ENCODE results near the gene GNG7.

The GNG7 gene

DNA sequence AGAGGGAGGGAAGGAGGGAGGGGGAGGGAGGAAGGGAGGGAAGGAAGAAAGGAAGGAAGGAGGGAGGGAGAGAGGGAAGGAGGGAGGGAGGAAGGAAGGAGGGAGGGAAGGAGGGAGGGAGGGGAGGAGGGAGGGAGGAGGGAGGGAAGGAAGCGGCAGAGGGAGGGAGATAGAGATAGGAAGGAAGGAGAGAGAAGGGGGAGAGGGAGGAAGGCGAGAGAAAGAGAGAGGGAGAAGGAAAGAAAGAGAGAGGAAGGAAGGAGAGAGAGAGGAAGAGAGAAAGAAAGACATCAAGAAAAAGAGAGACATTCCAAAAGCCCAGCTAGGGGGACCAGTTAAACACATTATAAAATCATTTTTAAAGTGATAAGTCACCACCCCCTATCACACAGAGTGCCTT lies 62.5 kb downstream of the GNG7 start:
- H3K4me3 ChIP-seq (ENCODE audit: severe bottlenecking) = no peak overlapping the region
- TF ChIP-seq, protein P1, sequence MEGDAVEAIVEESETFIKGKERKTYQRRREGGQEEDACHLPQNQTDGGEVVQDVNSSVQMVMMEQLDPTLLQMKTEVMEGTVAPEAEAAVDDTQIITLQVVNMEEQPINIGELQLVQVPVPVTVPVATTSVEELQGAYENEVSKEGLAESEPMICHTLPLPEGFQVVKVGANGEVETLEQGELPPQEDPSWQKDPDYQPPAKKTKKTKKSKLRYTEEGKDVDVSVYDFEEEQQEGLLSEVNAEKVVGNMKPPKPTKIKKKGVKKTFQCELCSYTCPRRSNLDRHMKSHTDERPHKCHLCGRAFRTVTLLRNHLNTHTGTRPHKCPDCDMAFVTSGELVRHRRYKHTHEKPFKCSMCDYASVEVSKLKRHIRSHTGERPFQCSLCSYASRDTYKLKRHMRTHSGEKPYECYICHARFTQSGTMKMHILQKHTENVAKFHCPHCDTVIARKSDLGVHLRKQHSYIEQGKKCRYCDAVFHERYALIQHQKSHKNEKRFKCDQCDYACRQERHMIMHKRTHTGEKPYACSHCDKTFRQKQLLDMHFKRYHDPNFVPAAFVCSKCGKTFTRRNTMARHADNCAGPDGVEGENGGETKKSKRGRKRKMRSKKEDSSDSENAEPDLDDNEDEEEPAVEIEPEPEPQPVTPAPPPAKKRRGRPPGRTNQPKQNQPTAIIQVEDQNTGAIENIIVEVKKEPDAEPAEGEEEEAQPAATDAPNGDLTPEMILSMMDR (IDR thresholded peaks at IDR 0.05; ENCODE audit: poor library complexity, severe bottlenecking) = no peak

DNA sequence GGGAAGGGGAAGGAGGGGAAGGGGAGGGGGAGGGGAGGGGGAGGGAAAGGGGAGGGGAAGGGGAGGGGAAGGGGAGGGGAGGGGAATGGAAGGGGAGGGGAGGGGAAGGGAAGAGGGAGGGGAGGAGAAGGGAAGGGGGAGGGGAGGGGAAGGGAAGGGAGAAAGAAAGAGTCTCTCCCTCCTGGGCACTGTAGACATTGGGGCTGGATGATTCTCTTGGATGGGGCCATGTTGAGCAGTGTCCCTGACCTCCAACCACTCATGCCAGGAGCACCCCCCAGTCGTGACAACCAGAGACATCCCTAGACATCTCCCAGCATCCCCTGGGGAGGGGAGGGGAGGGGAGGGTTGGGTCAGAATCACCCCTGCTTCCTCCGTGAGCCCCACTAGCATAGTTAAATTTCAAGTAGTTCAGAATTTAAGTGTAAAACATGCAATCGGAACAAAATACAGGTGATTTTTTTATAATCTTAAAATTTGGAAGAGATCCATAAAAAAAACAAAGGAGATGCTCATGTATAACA lies 64.0 kb downstream of the GNG7 start:
- no peak overlapping the region for H3K27ac ChIP-seq (ENCODE audit: poor library complexity, severe bottlenecking)
- no peaks in the 10 kb centered on the region for H3K36me3 ChIP-seq (ENCODE audit: low read depth)
- no peaks in the 10 kb centered on the region for H3K4me1 ChIP-seq (ENCODE audit: insufficient read depth, poor library complexity, severe bottlenecking)
- H3K4me3 ChIP-seq (ENCODE audit: severe bottlenecking) = no peak overlapping the region
- DNase-seq (ENCODE audit: low spot score) (no peak), ATAC-seq (ENCODE audit: low read depth) (no peak)
- TF ChIP-seq, protein P1 (IDR thresholded peaks at IDR 0.05; ENCODE audit: poor library complexity, severe bottlenecking) = no peak
- no peaks in the 10 kb centered on the region for H3K27me3 ChIP-seq (ENCODE audit: insufficient read depth, poor library complexity, severe bottlenecking)
- H3K9me3 ChIP-seq (ENCODE audit: severe bottlenecking) = no peaks in the 10 kb centered on the region

More for the DNA sequence above, 62.5 kb downstream of the GNG7 start:
- no peak for ATAC-seq (ENCODE audit: low read depth)
- Histone ChIP-seq H3K27me3 (ENCODE audit: insufficient read depth, poor library complexity, severe bottlenecking) (no peaks in the 10 kb centered on the region), H3K9me3 (ENCODE audit: severe bottlenecking) (no peaks in the 10 kb centered on the region), H3K4me1 (ENCODE audit: insufficient read depth, poor library complexity, severe bottlenecking) (no peaks in the 10 kb centered on the region), H3K27ac (ENCODE audit: poor library complexity, severe bottlenecking) (no peak overlapping the region), H3K36me3 (ENCODE audit: low read depth) (no peaks in the 10 kb centered on the region)
- DNase-seq (ENCODE audit: low spot score) = no peak

- H3K36me3 ChIP-seq (ENCODE audit: low read depth) = no peaks in the 10 kb centered on the region
- TF ChIP-seq, protein P1 (IDR thresholded peaks at IDR 0.05; ENCODE audit: poor library complexity, severe bottlenecking) = peak; percentile 82
- no peak overlapping the region for H3K27ac ChIP-seq (ENCODE audit: poor library complexity, severe bottlenecking)
- H3K9me3 ChIP-seq (ENCODE audit: severe bottlenecking) = no peaks in the 10 kb centered on the region
- no peaks in the 10 kb centered on the region for H3K4me1 ChIP-seq (ENCODE audit: insufficient read depth, poor library complexity, severe bottlenecking)
- ATAC-seq (ENCODE audit: low read depth) = peak; percentile 48; the same call in 2 of the 3 replicates
- no peak for DNase-seq (ENCODE audit: low spot score)
- H3K27me3 ChIP-seq (ENCODE audit: insufficient read depth, poor library complexity, severe bottlenecking) = no peaks in the 10 kb centered on the region
- H3K4me3 ChIP-seq (ENCODE audit: severe bottlenecking) = no peak overlapping the region
Measured at GRCh38 chr19:2636897-2637683, 65.4 kb downstream of the GNG7 start.

- Histone ChIP-seq H3K27me3 (ENCODE audit: insufficient read depth, poor library complexity, severe bottlenecking) (no peaks in the 10 kb centered on the region), H3K9me3 (ENCODE audit: severe bottlenecking) (no peaks in the 10 kb centered on the region), H3K27ac (ENCODE audit: poor library complexity, severe bottlenecking) (no peak overlapping the region), H3K4me1 (ENCODE audit: insufficient read depth, poor library complexity, severe bottlenecking) (peaks cover 3% of the 10 kb centered on the region), H3K4me3 (ENCODE audit: severe bottlenecking) (no peak overlapping the region), H3K36me3 (ENCODE audit: low read depth) (no peaks in the 10 kb centered on the region)
- ATAC-seq (ENCODE audit: low read depth) (no peak), DNase-seq (ENCODE audit: low spot score) (no peak)
- TF ChIP-seq, protein P1 (IDR thresholded peaks at IDR 0.05; ENCODE audit: poor library complexity, severe bottlenecking) = no peak
Measured at GRCh38 chr19:2636141-2636896, 66.2 kb downstream of the GNG7 start.
